Upper lobe of right lung (tissue), 1 donor: ENCODE data around the gene AMIGO1. TPM values are rescaled to one million over a fixed set of nuclear protein-coding genes. Genes with fewer than 3 reads are reported as not detected.

ENCODE experiments used
- ATAC-seq: fragments of 200-7000 bp; cut with Tn5 transposase; one replicate; pipeline ENCODE4 v1.9.1; 2020; ENCODE audit warnings: mild to moderate bottlenecking, moderate library complexity
- DNase-seq: peaks from one replicate; pipeline ENCODE4 v3.0.0-alpha.2; 2020
- H3K27ac ChIP-seq: fragments of 200-600 bp; one replicate; pipeline ENCODE4 v1.8.0; 2022
- H3K27me3 ChIP-seq: fragments of 200-600 bp; one replicate; pipeline ENCODE4 v1.8.0; 2022; ENCODE audit warnings: mild to moderate bottlenecking
- H3K36me3 ChIP-seq: fragments of 200-600 bp; one replicate; pipeline ENCODE4 v1.8.0; 2022
- H3K4me1 ChIP-seq: fragments of 200-600 bp; one replicate; pipeline ENCODE4 v1.8.0; 2022
- H3K4me3 ChIP-seq: fragments of 200-600 bp; one replicate; pipeline ENCODE4 v1.8.0; 2022; ENCODE audit warnings: mild to moderate bottlenecking
- H3K9me3 ChIP-seq: fragments of 200-600 bp; one replicate; pipeline ENCODE4 v1.8.0; 2022
- CTCF ChIP-seq: fragments of 200-600 bp; IDR thresholded peaks from one replicate; pipeline ENCODE4 v1.8.0; 2022; ENCODE audit warnings: antibody characterized with exemption
- intact Hi-C: fragments of 100-400 bp; cut with DNase I; formaldehyde crosslinking; loops from one replicate; pipeline ENCODE4 v1.11.0; 2022
- total RNA-seq: library from RNA; stranded (reverse); fragmentation: NEBNext Ultra II Directional; extraction: Animal tissue kit (Norgen Biotek cat#: 25700); gene quantifications from one replicate; pipeline ENCODE4 v1.2.1, GENCODE V29; 2021
- donor health status: DM: no; HTN: yes; CAD: no; lungs with severe emphysema.

AMIGO1 gene
- total RNA-seq, 1 donor from 2014 or later = 13.3 TPM

- ATAC-seq = peak; percentile 79
- Histone ChIP-seq H3K9me3 (no peaks in the 10 kb centered on the region), H3K4me1 (peaks cover 49% of the 10 kb centered on the region), H3K27me3 (no peaks in the 10 kb centered on the region), H3K27ac (peak overlapping the region; percentile 63), H3K36me3 (peaks cover 14% of the 10 kb centered on the region), H3K4me3 (no peak overlapping the region)
- intact Hi-C loops = no loop called here
- peak; percentile 77 for DNase-seq
- TF ChIP-seq CTCF = peak; percentile 49
Observed at GRCh38 chr1:109499661-109500536, 9.6 kb downstream of the AMIGO1 start.

GRCh38 chr1:109499081-109499480 lies 10.4 kb downstream of the AMIGO1 start:
- Histone ChIP-seq H3K36me3 (peaks cover 14% of the 10 kb centered on the region), H3K4me1 (peaks cover 51% of the 10 kb centered on the region), H3K27ac (peak overlapping the region; percentile 25), H3K9me3 (no peaks in the 10 kb centered on the region), H3K4me3 (no peak overlapping the region), H3K27me3 (no peaks in the 10 kb centered on the region)
- ATAC-seq (peak; percentile 40), DNase-seq (no peak)
- TF ChIP-seq CTCF = no peak
- intact Hi-C loops = no loop called here

DNA sequence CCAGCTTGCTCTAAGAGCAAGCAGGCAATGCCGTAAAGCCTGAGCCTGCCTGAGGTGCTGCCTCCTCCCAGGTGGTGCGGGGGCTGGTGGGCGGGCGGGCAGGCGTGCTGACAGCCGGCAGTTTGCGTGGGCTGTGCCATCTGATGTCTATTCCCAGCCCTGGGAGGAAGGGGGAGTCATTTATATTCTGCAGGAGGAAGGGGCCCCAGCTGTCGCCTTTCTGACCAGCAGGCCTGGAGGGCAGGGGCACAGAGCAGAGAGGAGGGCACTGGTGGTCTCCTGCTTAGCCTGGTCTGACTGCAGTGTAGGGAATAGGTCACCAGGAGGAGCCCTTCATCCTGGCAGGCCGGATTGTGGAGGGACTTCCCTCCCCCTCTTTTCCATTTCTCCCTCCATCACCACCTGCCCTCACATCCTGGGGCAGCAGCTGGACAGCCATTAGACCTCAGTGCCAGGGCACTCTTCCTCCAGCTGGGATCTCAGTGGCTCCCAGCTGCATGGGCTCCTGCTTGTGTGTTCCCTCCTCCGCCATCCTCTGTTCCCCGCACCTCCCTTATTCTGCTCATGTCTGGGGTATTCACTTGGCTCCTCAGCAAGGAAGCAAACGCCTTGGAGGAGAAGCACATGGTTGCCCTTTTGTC lies 11.2 kb downstream of the AMIGO1 start:
- DNase-seq = no peak
- Histone ChIP-seq H3K4me3 (no peak overlapping the region), H3K27me3 (no peaks in the 10 kb centered on the region), H3K27ac (no peak overlapping the region), H3K36me3 (peaks cover 14% of the 10 kb centered on the region), H3K9me3 (no peaks in the 10 kb centered on the region), H3K4me1 (peaks cover 51% of the 10 kb centered on the region)
- no peak for ATAC-seq
- peak; percentile 50 for TF ChIP-seq CTCF
- intact Hi-C loops = no loop called here

DNA sequence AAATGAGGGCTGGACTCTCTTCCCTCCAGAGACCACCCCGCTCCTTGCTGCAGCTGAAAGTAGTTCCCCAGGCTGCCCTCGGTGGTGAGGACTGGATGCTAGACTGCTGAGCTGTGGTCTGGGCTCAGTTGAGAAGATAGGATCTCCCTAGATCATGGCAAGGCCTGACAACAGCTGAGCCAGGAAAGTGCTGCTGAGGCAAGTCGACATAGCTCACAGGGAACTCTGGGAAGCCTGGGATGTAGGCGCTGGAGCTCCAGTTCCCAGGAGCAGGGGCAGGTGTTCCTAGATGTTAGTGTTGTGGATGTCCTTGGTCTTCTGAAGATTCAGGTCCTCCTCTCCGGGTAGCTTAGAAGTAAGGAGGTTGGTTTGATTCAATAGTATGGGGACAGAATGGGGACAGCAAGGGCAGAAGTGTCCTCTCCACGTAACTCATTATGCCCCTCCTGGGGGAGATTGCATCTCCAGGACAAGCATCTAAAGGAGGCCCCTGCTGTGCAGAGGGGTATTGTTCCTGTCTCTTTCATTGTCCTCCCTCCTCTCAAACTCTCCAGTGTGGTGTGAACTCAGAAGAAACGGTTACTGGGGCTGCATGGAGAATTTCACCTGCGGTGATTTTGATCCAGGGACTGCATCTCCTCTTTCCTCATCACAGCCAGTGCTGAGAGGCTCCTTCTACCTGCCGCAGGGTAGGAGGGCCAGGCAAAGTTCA lies 11.9 kb downstream of the AMIGO1 start:
- no peak for ATAC-seq
- Histone ChIP-seq H3K4me3 (no peak overlapping the region), H3K4me1 (peaks cover 49% of the 10 kb centered on the region), H3K27ac (no peak overlapping the region), H3K9me3 (no peaks in the 10 kb centered on the region), H3K27me3 (no peaks in the 10 kb centered on the region), H3K36me3 (peaks cover 14% of the 10 kb centered on the region)
- intact Hi-C loops = no loop called here
- DNase-seq = no peak
- no peak for TF ChIP-seq CTCF

DNA sequence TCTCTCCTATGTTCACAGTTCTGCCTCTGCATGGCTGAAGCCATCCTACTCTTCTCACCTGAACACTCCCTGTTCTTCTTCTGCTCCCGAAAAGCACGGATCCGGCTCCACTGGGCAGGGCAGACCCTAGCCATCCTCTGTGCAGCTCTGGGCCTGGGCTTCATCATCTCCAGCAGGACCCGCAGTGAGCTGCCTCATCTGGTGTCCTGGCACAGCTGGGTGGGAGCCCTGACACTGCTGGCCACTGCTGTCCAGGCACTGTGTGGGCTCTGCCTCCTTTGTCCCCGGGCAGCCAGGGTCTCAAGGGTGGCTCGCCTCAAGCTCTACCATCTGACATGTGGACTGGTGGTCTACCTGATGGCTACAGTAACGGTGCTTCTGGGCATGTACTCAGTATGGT lies 13.8 kb downstream of the AMIGO1 start:
- ATAC-seq = no peak
- Histone ChIP-seq H3K36me3 (peaks cover 14% of the 10 kb centered on the region), H3K4me3 (no peak overlapping the region), H3K4me1 (peaks cover 33% of the 10 kb centered on the region), H3K27me3 (no peaks in the 10 kb centered on the region), H3K9me3 (no peaks in the 10 kb centered on the region), H3K27ac (no peak overlapping the region)
- intact Hi-C loops = no loop called here
- no peak for TF ChIP-seq CTCF
- DNase-seq = no peak
